ENCODE data around the gene ROCK2. TPM values are rescaled to one million over a fixed set of nuclear protein-coding genes. Genes with fewer than 3 reads are reported as not detected.

ROCK2 gene
- total RNA-seq, 1 experiment from 2014 or later: 64.4 TPM

- no peaks in the 10 kb centered on the region for H3K27me3 ChIP-seq (replicated peaks; ENCODE audit: control insufficient read depth, insufficient read depth, low read length)
- ChIA-PET POLR2A (interaction anchor here (0.7 to 1.0 kb wide), 2 partner anchors 9 to 23 kb away, joined by 3 to 5 read pairs; no protein-coding TSS in a partner anchor), CTCF (no interaction called here)
- H3K36me3 Mint-ChIP-seq (ENCODE audit: insufficient read depth, unreplicated experiment): no peaks in the 10 kb centered on the region
- no peaks in the 10 kb centered on the region for H3K27me3 Mint-ChIP-seq (ENCODE audit: insufficient read depth, unreplicated experiment)
- H3K9me3 Mint-ChIP-seq (ENCODE audit: unreplicated experiment): no peaks in the 10 kb centered on the region
- H3K4me1 ChIP-seq: peaks cover 20% of the 10 kb centered on the region
- no peaks in the 10 kb centered on the region for H3K4me1 Mint-ChIP-seq (ENCODE audit: low read depth, unreplicated experiment)
- no peaks in the 10 kb centered on the region for H3K9me3 ChIP-seq
- H3K27ac Mint-ChIP-seq (ENCODE audit: unreplicated experiment): no peak overlapping the region
- TF ChIP-seq CTCF (IDR thresholded peaks at IDR 0.05; ENCODE audit: insufficient read depth in 1 of 2, low read depth in 1 of 2, low read length in 1 of 2, severe bottlenecking in 1 of 2, unreplicated experiment in 1 of 2): no peak
- no peak for DNase-seq
- H3K36me3 ChIP-seq (ENCODE audit: control insufficient read depth, insufficient read depth, low read length): no peaks in the 10 kb centered on the region
- intact Hi-C loops (cut with micrococcal nuclease; ENCODE audit: unreplicated experiment): no loop called here
- no TSS peak for BruUV-seq (replicated peaks)
- H3K4me3 ChIP-seq (ENCODE audit: low read depth, low read length): no peak overlapping the region
- no peak overlapping the region for H3K4me3 Mint-ChIP-seq (ENCODE audit: unreplicated experiment)
These were observed 21.9 kb upstream of the ROCK2 start for GRCh38 chr2:11366326-11366741.

GRCh38 chr2:11365096-11365879, 20.9 kb upstream of the ROCK2 start:
- no peaks in the 10 kb centered on the region for H3K36me3 Mint-ChIP-seq (ENCODE audit: insufficient read depth, unreplicated experiment)
- H3K4me3 Mint-ChIP-seq (ENCODE audit: unreplicated experiment): no peak overlapping the region
- TF ChIP-seq CTCF (IDR thresholded peaks at IDR 0.05; ENCODE audit: insufficient read depth in 1 of 2, low read depth in 1 of 2, low read length in 1 of 2, severe bottlenecking in 1 of 2, unreplicated experiment in 1 of 2): no peak
- BruUV-seq (replicated peaks): no TSS peak
- ChIA-PET CTCF (no interaction called here), POLR2A (interaction anchor here (0.6 kb wide), 1 partner anchor 21 kb away, joined by 4 read pairs; the partner anchor contains the start of gene ROCK2)
- no peaks in the 10 kb centered on the region for H3K4me1 Mint-ChIP-seq (ENCODE audit: low read depth, unreplicated experiment)
- Histone ChIP-seq H3K27me3 (replicated peaks; ENCODE audit: control insufficient read depth, insufficient read depth, low read length) (no peaks in the 10 kb centered on the region), H3K36me3 (ENCODE audit: control insufficient read depth, insufficient read depth, low read length) (no peaks in the 10 kb centered on the region), H3K4me3 (ENCODE audit: low read depth, low read length) (no peak overlapping the region), H3K9me3 (no peaks in the 10 kb centered on the region), H3K4me1 (peaks cover 9% of the 10 kb centered on the region)
- no peak overlapping the region for H3K27ac Mint-ChIP-seq (ENCODE audit: unreplicated experiment)
- intact Hi-C loops (cut with micrococcal nuclease; ENCODE audit: unreplicated experiment): no loop called here
- no peaks in the 10 kb centered on the region for H3K9me3 Mint-ChIP-seq (ENCODE audit: unreplicated experiment)
- no peak for DNase-seq
- no peaks in the 10 kb centered on the region for H3K27me3 Mint-ChIP-seq (ENCODE audit: insufficient read depth, unreplicated experiment)

GRCh38 chr2:11364565-11364887, 20.1 kb upstream of the ROCK2 start:
- TF ChIP-seq CTCF (IDR thresholded peaks at IDR 0.05; ENCODE audit: insufficient read depth in 1 of 2, low read depth in 1 of 2, low read length in 1 of 2, severe bottlenecking in 1 of 2, unreplicated experiment in 1 of 2): no peak
- H3K27ac Mint-ChIP-seq (ENCODE audit: unreplicated experiment): no peak overlapping the region
- peaks cover 2% of the 10 kb centered on the region for H3K4me1 Mint-ChIP-seq (ENCODE audit: low read depth, unreplicated experiment)
- no peak overlapping the region for H3K4me3 ChIP-seq (ENCODE audit: low read depth, low read length)
- no peak for DNase-seq
- no TSS peak for BruUV-seq (replicated peaks)
- intact Hi-C loops (cut with micrococcal nuclease; ENCODE audit: unreplicated experiment): no loop called here
- ChIA-PET POLR2A (interaction anchor here (0.6 kb wide), 1 partner anchor 20 kb away, joined by 4 read pairs; the partner anchor contains the start of gene ROCK2), CTCF (no interaction called here)
- H3K36me3 Mint-ChIP-seq (ENCODE audit: insufficient read depth, unreplicated experiment): no peaks in the 10 kb centered on the region
- H3K27me3 Mint-ChIP-seq (ENCODE audit: insufficient read depth, unreplicated experiment): no peaks in the 10 kb centered on the region
- no peak overlapping the region for H3K4me3 Mint-ChIP-seq (ENCODE audit: unreplicated experiment)
- H3K27me3 ChIP-seq (replicated peaks; ENCODE audit: control insufficient read depth, insufficient read depth, low read length): no peaks in the 10 kb centered on the region
- H3K9me3 Mint-ChIP-seq (ENCODE audit: unreplicated experiment): no peaks in the 10 kb centered on the region
- 0 out of 2 replicates have a peak, but pooled peaks cover 4% of the 10 kb centered on the region for H3K4me1 ChIP-seq
- H3K36me3 ChIP-seq (ENCODE audit: control insufficient read depth, insufficient read depth, low read length): no peaks in the 10 kb centered on the region
- H3K9me3 ChIP-seq: no peaks in the 10 kb centered on the region
